ENCODE results near the gene THSD7B.
"Not testable (repeated sequence)": the region's sequence is repeated elsewhere in the genome, so short reads cannot be mapped to it uniquely, and the experiment has no call there.

THSD7B gene

DNA sequence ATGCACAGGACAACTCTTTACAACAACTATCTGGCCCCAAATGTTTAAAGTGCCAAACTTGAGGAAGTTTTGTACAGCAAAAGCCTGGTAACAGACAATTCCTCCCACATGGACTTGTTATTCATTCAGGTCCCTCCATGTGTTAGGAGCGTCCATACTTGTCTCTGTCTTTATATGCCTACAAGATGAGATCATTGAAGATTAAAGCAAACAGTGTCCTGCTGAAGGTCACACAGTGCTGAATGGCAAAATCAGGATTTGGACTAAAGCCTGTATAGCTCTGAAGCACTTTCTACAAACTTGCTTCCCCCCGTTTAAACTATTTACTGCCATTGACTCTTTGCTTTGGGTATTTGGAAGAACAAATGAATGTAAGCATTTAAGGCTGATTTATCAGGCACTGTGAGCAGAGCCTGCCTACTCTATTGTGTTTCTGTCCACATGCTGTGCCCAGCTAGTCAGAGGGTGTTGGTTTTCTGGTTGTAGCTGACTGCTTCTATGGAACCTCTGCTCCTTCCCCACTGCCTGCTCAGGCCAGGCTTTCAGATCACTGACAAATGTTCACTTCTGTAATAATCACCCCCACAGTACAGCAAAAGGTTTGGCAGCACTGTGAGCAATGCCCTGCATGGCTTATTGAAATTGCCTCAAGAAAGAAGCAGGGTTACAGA is 274.3 kb downstream of the THSD7B start:
- DNase-seq = no peak

DNA sequence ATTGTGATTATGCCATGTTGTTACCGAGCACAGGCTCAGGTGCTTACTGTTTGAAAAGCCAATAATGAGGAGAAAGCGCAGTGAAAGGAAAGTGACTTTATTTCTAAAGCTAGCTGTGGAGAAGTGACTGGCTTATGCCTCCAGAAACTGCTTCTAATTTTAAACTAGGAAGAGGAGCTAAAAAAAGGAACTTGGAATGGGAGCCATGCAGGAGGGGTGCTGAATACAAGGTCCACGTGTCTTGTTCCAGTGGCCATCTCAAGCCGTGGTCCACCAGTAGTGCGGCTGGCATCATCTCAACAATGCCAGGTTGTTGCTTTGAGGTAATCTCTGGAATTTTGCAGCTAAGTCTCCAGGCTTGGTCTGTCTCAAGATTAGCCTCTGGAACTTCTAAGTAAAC is 282.0 kb downstream of the THSD7B start:
- DNase-seq = no peak

DNA sequence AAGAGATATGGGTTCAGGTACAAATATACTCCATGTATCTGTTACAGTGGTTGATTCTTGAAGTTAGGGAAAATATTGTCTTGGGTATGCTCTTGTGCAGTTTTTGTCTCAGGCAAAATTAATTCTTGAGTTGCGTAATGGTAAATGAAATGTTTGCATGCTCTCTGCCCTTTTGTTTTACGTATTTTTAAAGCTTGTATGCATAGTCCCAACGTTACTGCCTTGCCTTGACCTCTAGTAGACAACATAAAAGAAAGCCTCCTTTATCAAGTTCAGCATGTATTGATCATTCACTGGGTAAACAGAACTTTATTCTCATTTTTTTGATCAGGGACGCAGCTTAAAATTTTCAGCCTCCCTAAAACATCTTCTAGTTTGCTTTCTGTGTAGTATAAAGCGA is 283.1 kb downstream of the THSD7B start:
- DNase-seq = no peak

DNA sequence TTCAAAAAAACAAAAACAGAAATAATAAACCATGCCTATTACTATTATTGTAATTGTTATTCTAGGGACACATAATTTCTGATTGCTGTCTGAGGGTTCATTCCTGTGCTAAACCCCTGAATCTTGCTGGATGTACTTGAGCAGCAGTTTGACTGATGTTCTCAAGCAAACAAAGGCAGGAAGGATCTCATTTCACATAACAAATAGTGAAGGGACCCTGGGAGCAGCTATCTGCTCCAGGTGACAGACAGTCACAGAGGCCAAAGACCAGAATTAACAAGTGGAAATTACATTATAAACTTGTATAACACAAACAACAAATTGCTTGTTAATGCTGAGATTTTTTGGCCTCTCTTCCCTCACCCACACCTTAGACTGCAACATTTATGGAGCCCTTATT is 284.2 kb downstream of the THSD7B start:
- DNase-seq = no peak

DNA sequence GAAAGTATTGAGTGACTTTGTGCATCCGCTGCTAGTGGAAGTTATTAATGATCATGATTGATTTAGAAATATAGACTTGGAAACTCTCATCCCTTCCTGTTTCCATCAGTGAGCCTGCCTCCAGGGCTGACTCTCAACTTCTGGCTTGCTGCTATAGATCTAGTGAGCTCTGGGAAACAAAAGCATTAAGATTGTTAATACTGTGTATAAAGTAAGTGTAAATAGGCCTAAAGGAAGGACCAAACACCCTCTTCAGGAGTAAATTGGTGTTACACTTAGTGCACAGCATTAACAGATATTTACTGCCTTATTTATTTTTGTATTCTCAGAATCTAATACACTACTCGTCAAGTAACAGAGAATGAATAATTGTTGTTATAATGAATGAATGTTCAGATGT is 285.6 kb downstream of the THSD7B start:
- no peak for DNase-seq

DNA sequence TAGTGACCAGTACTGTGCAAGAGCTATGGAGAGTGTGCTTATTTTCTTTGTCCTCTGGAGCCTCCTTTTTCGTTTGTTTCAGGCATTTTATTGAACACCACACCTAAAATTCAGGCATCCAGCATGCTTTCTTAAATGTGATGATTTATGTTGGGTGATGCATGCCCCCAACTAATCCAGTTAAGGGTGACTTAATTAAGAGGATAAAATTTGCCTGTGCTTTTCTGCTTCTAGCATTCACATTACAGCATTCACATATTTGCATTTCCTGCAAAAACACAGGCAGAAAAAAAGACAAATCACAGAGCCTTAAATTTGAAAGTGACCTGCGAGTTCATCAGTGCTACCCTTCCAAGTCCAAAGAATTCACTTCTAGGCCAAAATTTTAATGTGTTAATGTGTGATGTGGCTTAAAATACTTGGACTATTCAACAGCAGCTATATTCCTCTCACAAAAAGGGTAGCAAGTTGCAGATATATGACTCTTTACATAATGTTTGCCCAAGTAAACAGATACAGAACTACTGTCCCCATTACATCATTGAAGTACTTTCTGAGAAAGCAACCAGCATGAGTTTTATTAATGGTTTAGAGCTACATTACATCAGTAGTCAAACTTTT is 286.5 kb downstream of the THSD7B start:
- DNase-seq = no peak

DNA sequence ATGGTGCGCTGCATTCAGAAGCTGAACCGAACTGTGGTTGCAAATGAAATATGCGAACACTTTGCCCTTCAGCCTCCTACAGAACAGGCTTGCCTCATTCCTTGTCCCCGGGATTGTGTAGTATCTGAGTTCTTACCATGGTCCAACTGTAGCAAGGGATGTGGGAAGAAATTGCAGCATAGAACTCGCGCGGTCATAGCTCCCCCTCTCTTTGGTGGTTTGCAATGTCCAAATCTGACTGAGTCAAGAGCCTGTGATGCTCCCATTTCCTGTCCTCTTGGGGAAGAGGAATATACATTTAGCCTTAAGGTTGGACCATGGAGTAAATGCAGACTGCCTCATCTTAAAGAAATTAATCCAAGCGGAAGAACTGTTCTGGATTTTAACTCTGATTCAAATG is 291.4 kb downstream of the THSD7B start:
- DNase-seq = no peak

DNA sequence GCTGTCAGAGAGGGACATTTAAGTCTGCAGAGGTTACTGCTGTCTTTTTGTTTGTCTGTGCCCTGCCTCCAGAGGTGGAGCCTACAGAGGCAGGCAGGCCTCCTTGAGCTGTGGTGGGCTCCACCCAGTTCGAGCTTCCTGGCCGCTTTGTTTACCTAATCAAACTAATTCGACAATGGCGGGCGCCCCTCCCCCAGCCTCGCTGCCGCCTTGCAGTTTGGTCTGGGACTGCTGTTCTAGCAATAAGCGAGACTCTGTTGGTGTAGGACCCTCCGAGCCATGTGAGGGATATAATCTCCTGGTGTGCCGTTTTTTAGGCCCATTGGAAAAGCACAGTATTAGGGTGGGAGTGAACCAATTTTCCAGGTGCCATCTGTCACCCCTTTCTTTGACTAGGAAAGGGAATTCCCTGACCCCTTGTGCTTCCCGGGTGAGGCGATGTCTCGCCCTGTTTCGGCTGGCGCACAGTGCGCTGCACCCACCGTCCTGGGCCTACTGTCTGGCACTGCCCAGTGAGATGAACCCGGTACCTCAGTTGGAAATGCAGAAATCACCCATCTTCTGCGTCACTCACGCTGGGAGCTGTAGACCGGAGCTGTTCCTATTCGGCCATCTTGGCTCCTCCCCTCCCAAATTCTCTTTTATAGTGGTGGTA is 310.9 kb downstream of the THSD7B start:
- not testable (repeated sequence) for DNase-seq

DNA sequence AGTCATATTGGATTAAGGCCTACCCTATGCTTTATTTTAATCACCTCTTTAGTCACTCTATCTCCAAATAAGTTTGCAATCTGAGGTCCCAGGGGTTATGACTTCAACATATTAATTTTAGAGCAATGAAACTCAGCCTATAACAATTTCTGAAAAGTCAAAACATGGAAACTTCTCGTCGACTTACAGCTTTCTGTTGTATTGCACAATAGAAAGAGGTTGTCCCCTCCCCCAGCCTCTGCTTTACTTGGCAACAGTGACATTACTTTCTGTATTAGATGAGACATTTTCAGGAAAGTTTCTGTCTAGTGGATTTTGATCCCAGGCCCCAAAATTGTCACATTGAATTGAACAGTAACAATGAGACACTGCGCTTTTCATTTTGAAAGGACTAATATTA is 326.4 kb downstream of the THSD7B start:
- no peak for DNase-seq

DNA sequence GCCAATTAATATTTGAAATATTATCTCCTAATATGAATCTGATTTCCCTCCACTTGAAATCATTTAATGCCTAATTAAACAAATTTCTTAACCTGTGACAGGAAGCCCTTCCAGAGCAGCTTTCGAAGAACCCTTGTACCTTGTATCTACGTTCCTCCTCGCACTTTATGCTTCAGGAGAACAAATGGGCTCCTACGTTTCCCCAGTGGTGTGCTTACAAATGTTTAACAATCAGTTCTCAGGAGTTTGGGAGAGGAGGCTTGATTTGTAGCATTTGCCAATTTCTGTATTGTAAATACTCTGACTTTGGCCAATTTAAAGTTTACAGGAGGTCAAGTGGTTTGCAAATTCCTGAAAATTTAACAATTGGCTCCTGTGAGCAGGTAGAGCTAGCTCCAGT is 327.8 kb downstream of the THSD7B start:
- DNase-seq = no peak

DNA sequence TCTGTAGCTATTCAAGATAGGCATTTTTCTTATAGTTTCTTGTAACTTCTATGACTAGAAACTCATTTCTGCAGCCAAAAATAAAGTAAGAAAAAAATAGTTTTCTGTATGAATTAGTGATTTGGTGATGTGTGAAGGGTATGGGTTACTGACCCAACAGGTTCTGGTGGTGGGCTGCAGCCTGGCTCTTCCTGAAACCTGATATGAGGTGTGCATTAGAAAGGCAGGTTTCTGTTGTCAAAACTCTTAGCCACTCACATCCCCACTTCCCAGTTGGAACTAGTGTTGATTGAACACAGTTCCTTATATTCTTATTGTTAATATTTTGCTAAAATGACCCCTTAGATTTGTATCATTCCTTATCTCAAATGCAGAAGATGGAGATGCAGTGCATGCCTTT is 330.8 kb downstream of the THSD7B start:
- no peak for DNase-seq

DNA sequence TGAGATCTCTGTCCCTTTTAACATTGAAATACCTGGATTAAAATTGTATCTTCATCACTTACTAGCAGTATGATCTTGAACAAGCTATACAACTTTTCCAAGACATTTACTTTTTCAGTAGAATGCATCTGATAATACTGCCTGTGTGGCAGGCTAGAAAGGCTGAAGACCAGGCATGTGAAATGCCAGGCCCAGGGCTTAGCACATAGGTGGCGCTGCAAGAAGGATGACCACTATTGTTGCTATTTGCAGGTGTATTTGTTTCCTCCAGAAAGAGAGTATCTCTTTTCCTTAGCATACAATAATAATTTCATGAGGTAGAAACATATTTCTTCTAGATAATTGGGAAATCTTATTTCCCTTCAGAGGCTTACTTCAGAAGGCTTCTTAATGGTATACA is 331.3 kb downstream of the THSD7B start:
- DNase-seq = no peak

DNA sequence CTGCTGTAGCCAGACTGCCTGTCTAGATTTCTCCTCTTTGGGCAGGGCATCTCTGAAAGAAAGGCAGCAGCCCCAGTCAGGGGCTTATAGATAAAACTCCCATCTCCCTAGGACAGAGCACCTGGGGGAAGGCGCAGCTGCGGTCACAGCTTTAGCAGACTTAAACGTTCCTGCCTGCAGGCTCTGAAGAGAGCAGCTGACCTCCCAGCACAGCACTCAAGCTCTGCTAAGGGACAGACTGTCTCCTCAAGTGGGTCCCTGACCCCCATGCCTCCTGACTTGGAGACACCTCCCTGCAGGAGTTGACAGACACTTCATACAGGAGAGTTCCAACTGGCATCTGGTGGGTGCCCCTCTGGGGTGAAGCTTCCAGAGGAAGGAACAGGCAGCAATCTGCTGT is 336.5 kb downstream of the THSD7B start:
- not testable (repeated sequence) for DNase-seq

DNA sequence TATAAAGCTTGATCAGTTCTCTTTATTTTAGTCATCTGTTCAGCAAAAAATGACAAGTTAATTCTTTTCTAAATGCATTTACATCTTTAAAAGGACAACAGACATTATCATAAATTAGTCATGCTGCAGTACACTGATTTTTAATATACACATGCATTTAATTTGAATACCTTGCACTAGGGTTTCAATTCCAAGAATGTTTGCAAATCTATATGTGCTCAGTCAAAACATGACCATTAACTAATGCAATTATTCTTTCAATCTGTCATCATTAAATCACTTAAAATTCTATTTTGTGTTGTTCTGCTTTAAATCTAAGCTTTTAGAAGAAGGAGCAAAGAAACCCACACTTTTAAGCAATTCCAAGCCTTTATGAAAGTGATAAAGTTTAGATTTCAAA is 342.6 kb downstream of the THSD7B start:
- DNase-seq = no peak

DNA sequence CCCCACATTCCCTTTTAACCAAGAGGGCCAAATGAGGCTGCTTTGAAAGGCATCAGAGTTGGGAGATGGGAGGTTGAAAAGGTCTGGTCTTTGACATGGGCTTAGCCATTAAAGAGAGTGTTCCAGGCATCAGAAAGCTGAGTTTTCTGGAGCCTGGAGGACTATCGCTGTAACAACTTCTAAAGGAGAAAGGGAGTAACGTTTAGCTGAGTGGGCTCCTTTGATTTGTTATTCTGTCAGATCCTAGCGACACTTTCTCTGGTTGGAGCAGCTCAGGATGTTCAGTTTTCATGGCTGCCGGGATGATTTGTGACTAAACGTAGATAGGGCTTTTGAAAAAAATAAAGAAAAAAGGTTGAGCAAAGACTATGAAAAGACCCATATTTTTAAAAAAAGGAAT is 346.6 kb downstream of the THSD7B start:
- no peak for DNase-seq

DNA sequence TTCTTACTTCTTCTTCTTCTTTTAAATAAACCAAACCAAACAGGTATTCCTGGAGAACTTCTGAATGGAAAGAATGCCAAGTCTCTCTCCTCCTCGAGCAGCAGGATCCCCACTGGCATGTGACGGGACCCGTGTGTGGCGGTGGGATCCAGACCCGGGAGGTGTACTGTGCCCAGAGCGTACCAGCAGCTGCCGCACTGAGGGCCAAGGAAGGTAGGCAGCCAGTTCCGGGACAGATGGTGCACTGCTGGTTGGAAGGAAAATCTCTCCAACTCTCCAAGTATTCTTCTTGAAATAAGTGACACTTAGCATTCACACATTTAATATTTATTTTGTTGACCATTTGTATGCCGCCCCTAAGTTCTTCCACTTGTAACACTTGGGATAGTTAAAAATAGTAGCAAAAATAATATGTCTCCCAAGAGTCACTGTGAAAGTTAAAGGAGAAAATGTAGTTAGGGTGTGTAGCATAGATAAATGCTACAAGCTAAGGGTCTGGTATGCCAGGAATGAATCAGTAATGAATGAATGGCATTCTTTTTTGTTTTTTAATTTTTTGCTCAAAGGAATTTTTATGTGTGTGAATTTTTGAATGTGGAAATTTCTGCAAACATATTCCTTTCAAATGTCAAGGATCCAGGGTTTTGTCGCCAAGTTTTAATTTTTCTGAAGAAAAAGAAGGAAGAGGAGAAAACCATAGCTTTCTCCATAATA is 349.9 kb downstream of the THSD7B start:
- DNase-seq = no peak

DNA sequence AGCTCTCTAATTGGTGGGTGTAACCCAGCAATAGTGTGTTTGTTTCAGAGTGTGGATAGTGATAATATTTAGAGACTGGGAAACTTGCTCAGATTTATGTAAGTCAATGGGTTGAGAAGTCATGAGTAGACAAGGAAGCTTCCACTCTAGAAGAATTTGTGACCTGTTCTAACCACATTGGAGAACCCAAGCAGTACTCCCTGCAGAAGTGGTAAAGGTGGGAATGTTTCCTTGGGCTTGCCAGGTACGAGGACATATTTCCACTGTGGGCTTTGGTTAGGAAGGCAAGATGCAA is 350.4 kb downstream of the THSD7B start:
- no peak for DNase-seq

DNA sequence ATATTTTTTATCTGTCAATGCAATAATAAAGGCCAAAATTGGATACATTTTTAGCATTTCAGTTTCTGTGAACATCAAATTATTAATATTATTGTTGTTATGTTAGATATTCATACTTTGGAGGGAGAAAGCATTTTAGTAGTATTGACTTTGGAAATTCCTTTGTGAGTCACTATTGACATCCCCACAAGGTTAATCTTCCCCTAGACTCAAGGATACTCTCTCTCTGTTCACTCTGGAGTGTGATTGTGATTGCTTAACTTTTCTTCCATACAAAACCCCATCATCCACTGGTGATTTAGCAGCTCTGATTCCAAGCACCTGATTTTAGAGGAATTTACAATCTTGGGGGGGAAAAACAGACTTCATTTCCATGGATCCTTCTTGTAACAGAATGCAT is 352.0 kb downstream of the THSD7B start:
- no peak for DNase-seq

DNA sequence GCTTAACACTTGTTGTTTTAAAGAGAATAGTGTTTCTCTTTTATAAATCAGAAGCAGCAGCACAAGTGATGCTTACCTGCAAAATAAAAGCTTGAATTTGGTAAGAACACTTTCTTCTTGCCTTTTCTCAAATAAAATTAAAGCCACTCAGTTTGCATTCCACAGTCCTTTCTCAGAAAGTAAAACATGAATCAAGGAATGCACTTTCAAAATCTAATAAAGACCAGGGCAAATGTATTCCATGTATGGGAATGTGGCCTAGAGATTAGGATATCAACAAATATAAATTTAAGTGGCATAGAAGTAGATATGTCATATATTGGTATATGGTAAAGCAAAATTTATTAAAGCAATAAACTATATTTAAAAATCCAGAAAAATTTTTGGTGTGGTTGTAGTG is 352.8 kb downstream of the THSD7B start:
- no peak for DNase-seq

DNA sequence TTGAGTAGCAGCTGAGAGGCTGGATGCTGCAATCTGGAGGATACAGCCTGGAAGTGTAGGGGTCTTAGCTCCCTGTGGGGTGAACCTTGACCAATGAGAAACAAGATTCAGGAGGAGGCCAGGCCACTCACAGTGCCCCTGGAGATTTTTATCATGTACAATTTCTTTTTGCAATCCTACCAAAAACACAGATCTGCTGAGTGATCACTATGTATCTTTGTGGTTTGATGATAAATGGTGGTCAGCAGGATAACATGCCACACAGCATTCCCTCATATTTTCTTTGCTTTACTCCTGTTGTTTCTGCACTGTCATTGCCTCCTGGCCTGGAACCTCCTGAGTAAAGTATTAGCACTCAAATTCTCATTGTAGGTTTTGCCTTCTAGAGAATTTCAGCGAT is 357.9 kb downstream of the THSD7B start:
- DNase-seq = no peak

DNA sequence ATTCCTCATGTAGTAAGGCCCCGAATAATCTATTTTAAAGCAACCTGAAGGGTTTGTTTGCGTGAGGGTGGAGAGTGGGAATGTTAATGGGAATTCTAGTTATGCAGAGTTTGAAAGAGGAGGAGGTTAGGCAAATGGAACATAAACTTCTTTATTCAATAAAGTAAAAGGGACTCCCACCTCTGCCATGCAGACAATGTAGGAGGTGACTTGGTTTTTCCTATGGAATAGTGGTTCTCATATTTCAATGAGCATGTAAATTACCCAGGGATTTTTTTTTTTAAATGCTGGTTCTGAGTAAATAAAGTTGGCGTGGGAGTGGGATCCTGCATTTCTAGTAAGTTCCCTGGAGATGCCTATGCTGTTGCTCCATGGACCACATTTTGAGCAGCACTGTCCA is 367.9 kb downstream of the THSD7B start:
- no peak for DNase-seq

DNA sequence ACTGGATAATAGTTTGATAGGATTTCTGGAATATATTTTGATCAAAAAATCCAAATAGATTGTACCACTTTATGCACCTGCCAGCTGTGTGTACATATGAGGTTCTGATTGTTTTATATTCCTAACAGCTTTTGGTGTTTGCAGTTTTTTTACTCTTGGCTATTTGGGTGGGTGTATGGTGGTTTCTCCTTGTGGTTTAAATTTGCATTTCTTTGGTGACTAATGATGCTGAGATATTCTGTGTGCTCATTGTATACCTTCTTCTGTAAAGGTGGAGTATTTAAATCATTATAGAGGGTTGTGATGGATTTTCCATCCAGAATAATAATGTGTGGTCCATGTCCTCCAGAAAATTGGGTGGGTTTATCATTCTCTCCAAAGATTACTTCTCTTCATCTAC is 372.9 kb downstream of the THSD7B start:
- no peak for DNase-seq

DNA sequence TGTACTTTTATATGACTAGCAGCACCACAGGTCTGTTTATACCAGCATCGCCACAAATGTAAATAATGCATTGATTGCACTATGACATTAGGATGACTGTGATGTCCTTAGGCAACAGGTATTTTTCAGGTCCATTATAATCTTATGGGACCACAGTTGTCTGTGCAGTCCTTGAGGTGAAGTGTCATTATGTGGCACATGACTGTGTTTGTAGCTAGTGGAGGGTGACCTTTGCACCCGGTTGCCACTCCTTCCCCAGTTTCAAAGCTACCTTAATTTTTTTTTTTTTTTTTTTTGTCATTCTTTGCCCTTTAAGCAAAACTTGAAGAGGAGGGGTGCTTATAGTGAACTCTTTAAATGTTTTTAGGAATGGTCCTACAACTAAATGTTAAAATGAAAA is 386.4 kb downstream of the THSD7B start:
- no peak for DNase-seq

DNA sequence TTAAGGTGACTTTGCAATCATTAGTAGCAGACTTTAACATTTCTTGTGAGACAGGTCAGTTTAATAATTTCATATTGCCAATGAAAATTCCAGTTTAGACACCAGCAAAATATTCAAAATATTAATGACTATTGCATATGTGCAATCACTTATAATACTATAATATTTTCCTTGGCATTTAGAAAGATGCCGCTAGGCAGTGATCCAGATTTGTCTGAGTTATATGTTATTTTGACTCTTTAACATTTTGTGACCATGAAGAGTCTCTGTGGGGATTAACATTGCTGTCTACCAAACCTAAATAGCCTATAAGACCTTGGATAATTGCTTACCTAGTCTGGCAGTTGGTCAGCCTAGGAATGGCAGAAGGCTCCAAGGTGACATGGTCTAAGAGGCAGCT is 389.6 kb downstream of the THSD7B start:
- DNase-seq = no peak
